NCI-H2227 treated with DMSO at 0.1 percent for 48 hours (cell line): Measurements from ENCODE around the gene DNMT3A.

ENCODE experiments used
- DNase-seq: peaks from one replicate; lab custom pipeline; 2025; lab: John Stamatoyannopoulos, UW

The DNMT3A gene

GRCh38 chr2:25304826-25305596 is 36.7 kb downstream of the DNMT3A start:
- DNase-seq = no peak

GRCh38 chr2:25304321-25304720 is 37.4 kb downstream of the DNMT3A start:
- DNase-seq = no peak

GRCh38 chr2:25303633-25304236 is 38.0 kb downstream of the DNMT3A start:
- DNase-seq = no peak

GRCh38 chr2:25302758-25303375 is 38.9 kb downstream of the DNMT3A start:
- DNase-seq = no peak

- no peak for DNase-seq
Measured at GRCh38 chr2:25301453-25302352, 40.0 kb downstream of the DNMT3A start.

GRCh38 chr2:25300001-25300400 is 41.7 kb downstream of the DNMT3A start:
- no peak for DNase-seq

GRCh38 chr2:25298776-25299431 is 42.8 kb downstream of the DNMT3A start:
- no peak for DNase-seq

GRCh38 chr2:25297738-25298137 is 44.0 kb downstream of the DNMT3A start:
- no peak for DNase-seq

GRCh38 chr2:25295621-25296020 is 46.1 kb downstream of the DNMT3A start:
- DNase-seq = no peak

- DNase-seq = no peak
Measured at GRCh38 chr2:25294573-25295462, 46.9 kb downstream of the DNMT3A start.

- DNase-seq = no peak
Measured at GRCh38 chr2:25293958-25294562, 47.7 kb downstream of the DNMT3A start.

GRCh38 chr2:25293145-25293544 is 48.6 kb downstream of the DNMT3A start:
- no peak for DNase-seq

GRCh38 chr2:25292408-25292807 is 49.3 kb downstream of the DNMT3A start:
- DNase-seq = no peak

GRCh38 chr2:25290811-25291495 is 50.8 kb downstream of the DNMT3A start:
- DNase-seq = no peak

- DNase-seq = no peak
Measured at GRCh38 chr2:25286723-25287483, 54.8 kb downstream of the DNMT3A start.

GRCh38 chr2:25286025-25286400 is 55.7 kb downstream of the DNMT3A start:
- no peak for DNase-seq

GRCh38 chr2:25285265-25286024 is 56.3 kb downstream of the DNMT3A start:
- no peak for DNase-seq

GRCh38 chr2:25284756-25285155 is 57.0 kb downstream of the DNMT3A start:
- no peak for DNase-seq
